Gastrocnemius medialis (tissue), 4 donors: ENCODE results near the gene C17orf100.

Experiments used
- POLR2A ChIP-seq, 2 donors: fragments of 450-650 bp; IDR thresholded peaks; one replicate each; pipeline ENCODE4 v1.6.1; 2017; ENCODE audit warnings: antibody characterized with exemption in 2 of 2, mild to moderate bottlenecking in 2 of 2, moderate library complexity in 2 of 2
- TF ChIP-seq, protein P1 (sequence below), 5 experiments: fragments of 450-650 bp in 3 of 5; fragments of 200-600 bp in 2 of 5; sonication (generic) in 2 of 5; IDR thresholded peaks in 4 of 5; conservative IDR thresholded peaks in 1 of 5; 1 replicate in 4 of 5; 2 replicates in 1 of 5; pipeline ENCODE4 v1.5.1; 2016 to 2019; ENCODE audit warnings: antibody characterized with exemption in 5 of 5, mild to moderate bottlenecking in 3 of 5, moderate library complexity in 3 of 5

DNA sequence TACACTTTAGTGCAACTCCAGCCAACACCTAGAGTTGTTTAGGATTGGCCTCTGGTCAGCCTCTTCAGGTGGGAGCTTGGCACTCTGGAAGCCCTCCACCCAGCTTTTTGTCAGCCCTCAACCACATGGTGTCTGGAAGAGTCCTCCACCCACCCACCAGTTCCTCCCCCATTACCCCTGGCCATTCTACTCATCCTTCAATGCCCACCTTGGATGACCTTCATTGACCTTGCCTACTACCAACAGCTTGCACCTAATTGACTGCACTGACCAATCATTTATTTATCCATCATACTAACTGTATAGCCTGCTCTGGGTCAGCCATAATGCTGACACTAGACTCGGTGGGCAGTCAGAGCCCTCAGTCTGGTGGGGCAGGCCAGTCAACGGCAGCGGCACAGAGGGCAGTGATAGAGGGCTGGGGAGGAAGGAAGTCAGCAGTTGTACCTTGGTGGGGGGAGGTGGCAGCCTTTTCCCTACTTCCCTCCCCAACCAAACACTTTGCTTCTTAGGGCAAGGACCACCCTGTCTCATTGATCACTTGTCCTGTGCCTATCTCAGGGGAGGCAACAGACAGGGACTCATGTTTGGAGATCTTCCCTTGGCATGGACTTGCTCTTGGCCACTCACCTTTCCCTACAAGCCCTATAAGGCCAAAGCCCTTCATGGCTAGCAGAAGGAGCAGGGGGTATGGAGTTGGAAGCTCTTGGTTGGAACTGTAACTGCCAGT, 32.3 kb downstream of the C17orf100 start:
- TF ChIP-seq, protein P1, sequence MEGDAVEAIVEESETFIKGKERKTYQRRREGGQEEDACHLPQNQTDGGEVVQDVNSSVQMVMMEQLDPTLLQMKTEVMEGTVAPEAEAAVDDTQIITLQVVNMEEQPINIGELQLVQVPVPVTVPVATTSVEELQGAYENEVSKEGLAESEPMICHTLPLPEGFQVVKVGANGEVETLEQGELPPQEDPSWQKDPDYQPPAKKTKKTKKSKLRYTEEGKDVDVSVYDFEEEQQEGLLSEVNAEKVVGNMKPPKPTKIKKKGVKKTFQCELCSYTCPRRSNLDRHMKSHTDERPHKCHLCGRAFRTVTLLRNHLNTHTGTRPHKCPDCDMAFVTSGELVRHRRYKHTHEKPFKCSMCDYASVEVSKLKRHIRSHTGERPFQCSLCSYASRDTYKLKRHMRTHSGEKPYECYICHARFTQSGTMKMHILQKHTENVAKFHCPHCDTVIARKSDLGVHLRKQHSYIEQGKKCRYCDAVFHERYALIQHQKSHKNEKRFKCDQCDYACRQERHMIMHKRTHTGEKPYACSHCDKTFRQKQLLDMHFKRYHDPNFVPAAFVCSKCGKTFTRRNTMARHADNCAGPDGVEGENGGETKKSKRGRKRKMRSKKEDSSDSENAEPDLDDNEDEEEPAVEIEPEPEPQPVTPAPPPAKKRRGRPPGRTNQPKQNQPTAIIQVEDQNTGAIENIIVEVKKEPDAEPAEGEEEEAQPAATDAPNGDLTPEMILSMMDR (IDR thresholded peaks at IDR 0.05 in 4 of 5, conservative IDR thresholded peaks at IDR 0.05 in 1 of 5) = no peak
- TF ChIP-seq POLR2A (IDR thresholded peaks at IDR 0.05) = no peak
